Astrocyte (in vitro differentiated cells and primary cell): ENCODE results near the gene UGT1A10.

Experiments used
- CTCF ChIP-seq: IDR thresholded peaks from 2 replicates; pipeline ENCODE4 v1.5.1; 2011; ENCODE audit warnings: low read depth, mild to moderate bottlenecking, inconsistent platforms, low read length, moderate library complexity; ENCODE audit not compliant: insufficient read depth
- EZH2 ChIP-seq: IDR thresholded peaks from 2 replicates; pipeline ENCODE4 v1.6.1; 2012; ENCODE audit warnings: mild to moderate bottlenecking, low read length, inconsistent platforms; ENCODE audit not compliant: insufficient read depth

DNA sequence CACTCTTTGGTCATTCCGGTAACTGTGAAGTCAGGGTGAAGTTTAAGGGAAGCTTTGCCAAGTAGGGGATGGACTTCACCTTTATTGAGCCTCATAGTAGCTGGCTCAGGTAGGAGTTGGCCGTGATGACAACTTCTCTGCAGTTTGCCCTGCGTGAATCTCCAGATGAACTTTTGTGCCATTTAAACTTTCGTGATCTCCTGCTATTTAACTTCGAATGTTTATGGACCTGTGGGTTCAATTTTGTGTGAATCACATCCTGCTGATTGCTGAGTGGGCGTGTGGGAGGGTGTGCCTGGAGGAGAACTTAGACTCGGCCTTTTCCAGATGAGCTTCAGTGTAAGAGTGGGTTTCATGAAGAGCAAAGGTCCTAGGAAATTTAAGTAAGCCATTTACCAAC lies 128.0 kb downstream of the UGT1A10 start:
- TF ChIP-seq EZH2 (no peak), CTCF (no peak)
